T-cell (primary cell): ENCODE results near the gene DPP7. TPM values are rescaled to one million over a fixed set of nuclear protein-coding genes. Genes with fewer than 3 reads are reported as not detected.

ENCODE experiments used
- ATAC-seq, 4 experiments: fragments of 200-7000 bp in 3 of 4; fragments of 150-1000 bp in 1 of 4; cut with Tn5 transposase; replicated peaks in 1 of 4; 1 replicate in 3 of 4; 2 replicates in 1 of 4; pipeline ENCODE4 v1.10.0; 2021; ENCODE audit warnings: moderate library complexity in 3 of 4, mild to moderate bottlenecking in 2 of 4, moderate number of reproducible peaks in 1 of 4
- CTCF ChIA-PET, 2 donors: fragments of 300-600 bp; sonication (Branson Sonifier 250); formaldehyde crosslinking; loops; one replicate each; lab custom pipeline; 2022; ENCODE audit warnings: antibody characterized with exemption in 2 of 2; lab: Charles Lee
- POLR2A ChIA-PET, 2 donors: fragments of 300-600 bp; sonication (Branson Sonifier 250); formaldehyde crosslinking; loops; one replicate each; lab custom pipeline; 2022; ENCODE audit warnings: antibody characterized with exemption in 2 of 2; lab: Charles Lee
- DNase-seq, 35 experiments: peaks; one replicate each; pipeline versions ENCODE4 v3.0.0 to v3.0.0-alpha.2; 2013 to 2023
- H3K27ac ChIP-seq: one replicate; pipeline ENCODE4 v1.5.1; 2013; ENCODE audit warnings: low read length
- H3K27me3 ChIP-seq, 2 experiments: replicated peaks in 1 of 2; 1 replicate in 1 of 2; 2 replicates in 1 of 2; pipeline versions ENCODE4 v1.6.1 to v1.7.0; 2013; ENCODE audit warnings: low read length in 1 of 2, mixed read lengths in 1 of 2; ENCODE audit not compliant: control insufficient read depth in 2 of 2, insufficient read depth in 2 of 2; ENCODE audit errors: extremely low read depth in 1 of 2
- H3K36me3 ChIP-seq, 2 donors: 1 replicate in 1 of 2; 2 replicates in 1 of 2; pipeline versions ENCODE4 v1.6.1 to v1.7.0; 2013; ENCODE audit warnings: low read length in 1 of 2; ENCODE audit not compliant: control insufficient read depth in 2 of 2, insufficient read depth in 1 of 2; ENCODE audit errors: extremely low read depth in 1 of 2
- H3K4me1 ChIP-seq, 2 experiments: 1 replicate in 1 of 2; 2 replicates in 1 of 2; pipeline versions ENCODE4 v1.6.1 to v1.7.0; 2013; ENCODE audit warnings: low read length in 2 of 2, mixed read lengths in 1 of 2; ENCODE audit not compliant: insufficient read depth in 2 of 2, control insufficient read depth in 1 of 2; ENCODE audit errors: extremely low read depth in 1 of 2
- H3K4me3 ChIP-seq, 2 donors: 1 replicate in 1 of 2; 2 replicates in 1 of 2; pipeline versions ENCODE4 v1.5.1 to v1.7.0; 2013; ENCODE audit warnings: mild to moderate bottlenecking in 2 of 2, low read length in 1 of 2, moderate library complexity in 1 of 2; ENCODE audit not compliant: control insufficient read depth in 1 of 2; ENCODE audit errors: extremely low read depth in 1 of 2
- H3K9me3 ChIP-seq: 2 replicates; pipeline ENCODE4 v1.7.0; 2013
- H3K27ac Mint-ChIP-seq, 2 donors: one replicate each; pipeline ENCODE4 v1.8.0; 2020 to 2021; ENCODE audit warnings: mild to moderate bottlenecking in 2 of 2, mixed read lengths in 2 of 2
- H3K27me3 Mint-ChIP-seq, 2 donors: one replicate each; pipeline ENCODE4 v1.8.0; 2021 to 2022; ENCODE audit warnings: mixed read lengths in 2 of 2
- H3K36me3 Mint-ChIP-seq: one replicate; pipeline ENCODE4 v1.8.0; 2021; ENCODE audit warnings: mixed read lengths
- H3K4me1 Mint-ChIP-seq, 3 donors: one replicate each; pipeline ENCODE4 v1.8.0; 2020 to 2022; ENCODE audit warnings: mixed read lengths in 3 of 3, mild to moderate bottlenecking in 1 of 3
- H3K4me3 Mint-ChIP-seq, 3 donors: one replicate each; pipeline ENCODE4 v1.8.0; 2020 to 2022; ENCODE audit warnings: mild to moderate bottlenecking in 3 of 3, mixed read lengths in 3 of 3, moderate library complexity in 3 of 3
- H3K9me3 Mint-ChIP-seq, 3 donors: one replicate each; pipeline ENCODE4 v1.8.0; 2020 to 2022; ENCODE audit warnings: mixed read lengths in 3 of 3
- WGBS: methylation state at CpG from one replicate; pipeline ENCODE4 v1.1.5; 2013; ENCODE audit warnings: missing lambda C conversion rate; ENCODE audit not compliant: insufficient coverage; 5-methylcytosine and 5-hydroxymethylcytosine counted together
- total RNA-seq, 35 experiments: library from RNA in 6 of 35; stranded (reverse) in 6 of 35; fragments of 120-200 nt in 1 of 35; gene quantifications; one replicate each; pipeline versions ENCODE4 v1.2.1 to v1.2.4 and lab custom pipeline; 2013 to 2026

DPP7 gene
- total RNA-seq, 5 donors from 2014 or later (not counting 1 experiment from before 2014, with no cell fraction given) = 246 to 469 (median 425) TPM

DNA sequence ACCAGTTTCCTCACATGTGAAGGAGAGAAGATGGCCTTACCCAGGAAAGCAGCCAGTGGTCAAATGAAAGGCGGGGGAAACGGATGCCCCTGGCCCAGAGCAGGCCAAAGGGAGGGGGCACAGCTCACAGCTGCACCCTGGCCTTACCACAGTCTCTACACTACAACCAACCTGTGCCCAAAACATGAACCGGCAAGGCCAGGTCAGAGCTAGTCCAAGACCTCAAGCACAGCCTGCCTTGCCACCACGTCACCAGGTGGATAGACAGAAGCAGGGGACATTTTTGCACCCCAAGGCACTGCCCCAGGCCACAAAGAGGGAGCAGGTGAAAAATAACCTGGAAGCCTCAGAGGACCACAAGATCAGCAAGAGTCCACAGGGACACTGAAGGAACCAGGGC lies 28.9 kb upstream of the DPP7 start:
- WGBS = 50% methylated on average over 2 of the region's 4 CpGs
- Mint-ChIP-seq H3K27ac (no peak overlapping the region), H3K36me3 (no peaks in the 10 kb centered on the region), H3K9me3 (no peaks in the 10 kb centered on the region), H3K4me1 (peaks cover 0 to 6% (median 4%) of the 10 kb centered on the region in 3 donors), H3K27me3 (peaks cover 25 to 56% of the 10 kb centered on the region in 2 donors), H3K4me3 (no peak overlapping the region)
- Histone ChIP-seq H3K27me3 (peaks cover 7 to 78% of the 10 kb centered on the region in 2 experiments), H3K9me3 (no peaks in the 10 kb centered on the region), H3K4me3 (no peak overlapping the region), H3K4me1 (peaks cover 0 to 4% of the 10 kb centered on the region in 2 experiments), H3K36me3 (no peaks in the 10 kb centered on the region), H3K27ac (no peak overlapping the region)
- ChIA-PET POLR2A (no interaction called here), CTCF (no interaction called here)
- DNase-seq (no peak), ATAC-seq (no peak)

DNA sequence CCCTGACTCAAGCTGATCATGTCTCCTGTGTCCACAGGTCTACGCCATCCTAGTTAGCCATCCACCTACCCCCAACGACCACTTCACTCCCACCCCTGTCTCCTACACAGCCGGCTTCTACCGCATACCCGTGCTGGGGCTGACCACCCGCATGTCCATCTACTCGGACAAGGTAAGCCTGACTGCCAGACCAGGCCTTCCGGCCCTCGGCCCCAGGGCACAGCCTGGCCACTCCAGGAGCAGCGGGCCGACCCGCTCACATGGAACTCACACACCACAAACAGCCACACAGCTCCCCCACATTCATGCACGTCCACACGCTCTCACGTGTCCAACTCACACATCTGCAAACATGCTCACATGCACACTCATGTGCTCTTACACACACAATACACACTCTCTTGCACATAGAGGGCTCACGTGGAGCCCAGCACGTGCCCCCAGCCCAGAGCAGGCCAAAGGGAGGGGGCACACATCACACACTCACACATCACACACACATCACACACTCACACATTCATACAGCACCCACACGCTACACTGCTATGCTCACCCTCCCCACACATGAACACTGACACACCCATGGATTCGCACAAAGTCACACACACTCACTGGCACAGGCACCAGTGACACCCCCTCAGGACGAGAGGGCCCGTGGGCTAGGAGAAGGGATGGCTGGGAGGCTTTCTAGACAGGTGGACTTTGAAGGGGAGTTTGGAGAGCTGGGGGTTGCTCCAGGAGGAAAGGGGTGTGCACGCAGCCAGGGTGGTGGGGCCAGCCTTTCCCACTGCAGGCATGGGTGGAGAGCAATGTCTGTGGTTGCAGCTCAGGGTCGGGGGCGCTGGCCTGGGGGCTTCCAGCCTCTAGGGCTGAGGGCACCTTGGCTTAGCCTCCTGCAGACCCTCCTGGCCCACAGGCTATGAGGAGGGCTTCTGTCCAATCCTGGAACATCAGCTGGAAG lies 27.7 kb upstream of the DPP7 start:
- no peaks in the 10 kb centered on the region for H3K9me3 ChIP-seq
- ChIA-PET CTCF (no interaction called here), POLR2A (no interaction called here)
- no peaks in the 10 kb centered on the region for H3K36me3 Mint-ChIP-seq
- no peak for DNase-seq
- peaks cover 34 to 63% of the 10 kb centered on the region in 2 donors for H3K27me3 Mint-ChIP-seq
- peaks cover 0 to 6% (median 4%) of the 10 kb centered on the region in 3 donors for H3K4me1 Mint-ChIP-seq
- H3K4me3 ChIP-seq = no peak overlapping the region
- peaks cover 11 to 84% of the 10 kb centered on the region in 2 experiments for H3K27me3 ChIP-seq
- H3K9me3 Mint-ChIP-seq = no peaks in the 10 kb centered on the region
- peak overlapping the region in 1 of 2 donors; percentile 44 for H3K27ac Mint-ChIP-seq
- no peak overlapping the region for H3K4me3 Mint-ChIP-seq
- no peak overlapping the region for H3K27ac ChIP-seq
- 65% methylated on average over 21 of the region's 24 CpGs for WGBS
- H3K4me1 ChIP-seq = peaks cover 0 to 9% of the 10 kb centered on the region in 2 experiments
- no peak for ATAC-seq
- no peaks in the 10 kb centered on the region for H3K36me3 ChIP-seq

DNA sequence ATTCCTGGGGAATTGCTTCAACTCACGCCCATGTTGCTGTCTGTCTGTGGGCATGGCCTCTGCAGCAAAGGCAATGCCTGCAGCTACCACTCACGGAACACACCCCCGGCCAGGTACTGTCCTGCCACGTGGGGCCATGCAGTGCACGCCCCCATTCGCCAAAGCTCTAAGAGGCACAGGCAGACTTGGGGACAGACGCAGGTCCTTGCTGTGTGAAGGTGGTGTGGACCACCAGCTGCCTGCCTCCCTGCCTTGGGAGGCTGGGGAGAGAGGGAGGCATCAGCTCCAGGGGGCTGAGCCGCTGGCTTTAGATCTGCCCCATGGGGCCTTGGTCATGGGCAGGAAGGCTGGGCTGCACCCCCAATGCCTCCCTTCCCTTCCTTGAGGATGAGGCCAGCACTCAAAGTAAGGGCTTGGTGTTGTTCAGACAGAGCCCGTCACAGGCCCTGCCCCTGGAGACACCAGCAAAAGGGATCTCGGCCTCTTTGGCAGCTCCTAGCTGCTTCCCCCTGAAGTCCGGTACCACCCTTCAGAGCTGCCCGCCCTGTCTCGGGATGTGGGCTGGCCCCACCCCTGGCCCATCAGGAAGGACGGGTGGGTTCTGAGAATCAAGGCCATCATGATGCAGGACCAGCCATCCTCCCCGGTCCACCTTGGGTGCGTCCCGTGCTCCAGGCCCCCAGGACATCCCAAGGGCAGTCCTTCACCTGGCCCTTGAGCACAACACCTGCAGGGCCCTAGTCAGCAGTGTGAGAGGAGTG lies 26.7 kb upstream of the DPP7 start:
- Histone ChIP-seq H3K27ac (no peak overlapping the region), H3K36me3 (no peaks in the 10 kb centered on the region), H3K9me3 (no peaks in the 10 kb centered on the region), H3K4me3 (no peak overlapping the region), H3K4me1 (peaks cover 0 to 9% of the 10 kb centered on the region in 2 experiments), H3K27me3 (peaks cover 11 to 85% of the 10 kb centered on the region in 2 experiments)
- H3K4me1 Mint-ChIP-seq = peaks cover 0 to 6% (median 4%) of the 10 kb centered on the region in 3 donors
- no peak overlapping the region for H3K4me3 Mint-ChIP-seq
- ChIA-PET POLR2A (no interaction called here), CTCF (no interaction called here)
- no peaks in the 10 kb centered on the region for H3K36me3 Mint-ChIP-seq
- no peaks in the 10 kb centered on the region for H3K9me3 Mint-ChIP-seq
- H3K27ac Mint-ChIP-seq = no peak overlapping the region
- peaks cover 30 to 69% of the 10 kb centered on the region in 2 donors for H3K27me3 Mint-ChIP-seq
- ATAC-seq (no peak), DNase-seq (no peak)
- WGBS = 77% methylated on average over 12 of the region's 17 CpGs

DNA sequence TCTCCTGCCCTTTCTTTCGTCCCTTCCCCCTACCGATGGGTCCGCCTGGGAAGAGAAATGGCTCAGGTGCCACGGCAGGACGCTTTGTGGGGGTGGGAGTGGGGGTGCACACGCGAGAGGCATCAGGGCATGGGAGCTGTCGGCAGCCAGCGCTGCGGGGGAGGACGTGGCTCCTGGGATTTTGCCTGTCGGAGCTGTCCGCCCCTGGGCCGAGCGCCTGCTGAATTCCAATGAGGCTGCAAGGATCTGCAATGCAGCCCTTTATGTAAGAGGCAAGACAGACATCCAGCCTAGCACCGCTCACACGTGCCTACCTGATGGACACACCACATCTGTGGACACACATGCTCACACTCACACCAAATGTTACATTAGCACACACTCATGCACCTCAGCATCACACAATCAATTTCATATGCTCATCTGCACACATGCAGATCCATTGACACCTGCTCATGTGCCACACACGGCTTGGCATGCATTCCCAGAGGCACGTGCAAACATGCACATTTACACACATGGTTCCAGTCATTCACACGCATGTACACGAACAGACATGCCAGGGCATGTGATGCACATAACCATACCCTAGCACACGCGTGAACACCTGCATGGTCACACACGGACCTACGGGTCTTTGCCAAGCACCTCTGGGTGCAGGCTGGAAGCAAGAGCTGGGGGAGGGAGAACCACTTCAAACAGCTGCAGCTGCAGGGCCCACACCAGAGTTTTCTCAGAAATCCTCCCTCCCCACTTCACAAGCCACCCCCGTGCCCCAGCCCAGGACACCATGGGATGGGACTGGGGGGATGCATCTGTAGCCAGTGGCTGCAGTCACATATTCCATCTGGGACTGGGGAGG lies 25.8 kb upstream of the DPP7 start:
- Histone ChIP-seq H3K4me3 (no peak overlapping the region), H3K9me3 (no peaks in the 10 kb centered on the region), H3K27me3 (peaks cover 13 to 85% of the 10 kb centered on the region in 2 experiments), H3K27ac (no peak overlapping the region), H3K4me1 (peaks cover 0 to 9% of the 10 kb centered on the region in 2 experiments), H3K36me3 (no peaks in the 10 kb centered on the region)
- WGBS = 68% methylated on average over 17 of the region's 26 CpGs
- CTCF ChIA-PET = no interaction called here
- Mint-ChIP-seq H3K36me3 (no peaks in the 10 kb centered on the region), H3K4me3 (no peak overlapping the region), H3K27ac (no peak overlapping the region), H3K9me3 (no peaks in the 10 kb centered on the region), H3K27me3 (peaks cover 37 to 75% of the 10 kb centered on the region in 2 donors), H3K4me1 (peaks cover 0 to 6% (median 4%) of the 10 kb centered on the region in 3 donors)
- no peak for ATAC-seq
- POLR2A ChIA-PET = no interaction called here
- DNase-seq = no peak

DNA sequence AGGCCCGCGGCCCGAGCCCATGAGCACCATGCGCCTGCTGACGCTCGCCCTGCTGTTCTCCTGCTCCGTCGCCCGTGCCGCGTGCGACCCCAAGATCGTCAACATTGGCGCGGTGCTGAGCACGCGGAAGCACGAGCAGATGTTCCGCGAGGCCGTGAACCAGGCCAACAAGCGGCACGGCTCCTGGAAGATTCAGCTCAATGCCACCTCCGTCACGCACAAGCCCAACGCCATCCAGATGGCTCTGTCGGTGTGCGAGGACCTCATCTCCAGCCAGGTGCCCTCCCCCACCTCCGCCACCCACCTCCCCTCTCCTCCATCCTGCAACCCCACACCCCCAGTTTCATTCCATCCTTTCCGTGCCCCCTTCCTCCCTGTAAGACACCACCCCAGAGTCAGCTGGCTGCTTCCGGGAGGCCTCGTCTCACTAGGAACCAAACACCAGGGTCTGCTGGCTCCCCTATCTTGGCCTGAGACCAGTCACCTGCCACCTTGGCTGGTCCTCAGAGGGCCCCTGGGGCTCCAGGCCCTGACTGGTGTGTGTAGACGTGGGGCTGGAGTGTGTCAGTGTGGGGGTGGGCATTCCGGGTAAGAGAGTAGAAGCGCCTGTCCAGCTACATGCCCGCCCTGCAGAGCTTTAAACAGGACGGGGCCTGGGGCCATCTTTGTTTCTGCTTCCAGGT lies 25.1 kb upstream of the DPP7 start:
- no peaks in the 10 kb centered on the region for H3K9me3 Mint-ChIP-seq
- Histone ChIP-seq H3K4me3 (no peak overlapping the region), H3K27ac (no peak overlapping the region), H3K27me3 (peaks cover 13 to 87% of the 10 kb centered on the region in 2 experiments), H3K9me3 (no peaks in the 10 kb centered on the region), H3K36me3 (no peaks in the 10 kb centered on the region), H3K4me1 (peaks cover 0 to 9% of the 10 kb centered on the region in 2 experiments)
- ATAC-seq = no peak
- CTCF ChIA-PET = no interaction called here
- DNase-seq = no peak
- H3K4me3 Mint-ChIP-seq = no peak overlapping the region
- POLR2A ChIA-PET = no interaction called here
- peaks cover 0 to 6% (median 4%) of the 10 kb centered on the region in 3 donors for H3K4me1 Mint-ChIP-seq
- H3K27ac Mint-ChIP-seq = no peak overlapping the region
- no peaks in the 10 kb centered on the region for H3K36me3 Mint-ChIP-seq
- 32% methylated on average over 33 of the region's 37 CpGs for WGBS
- peaks cover 37 to 78% of the 10 kb centered on the region in 2 donors for H3K27me3 Mint-ChIP-seq
